HG03103 (cell line): ENCODE measurements around the gene DAZL.

Source experiments
- ATAC-seq: cut with Tn5 transposase; IDR thresholded peaks from one replicate; pipeline ENCODE4 v1.9.1; 2021; ENCODE audit warnings: low read depth; ENCODE audit not compliant: unreplicated experiment

DAZL gene

GRCh38 chr3:16546186-16547010 lies 58.8 kb downstream of the DAZL start:
- no peak for ATAC-seq

- no peak for ATAC-seq
Measured at GRCh38 chr3:16545413-16546185, 59.6 kb downstream of the DAZL start.

- ATAC-seq, result no peak
Measured at GRCh38 chr3:16543242-16543864, 61.9 kb downstream of the DAZL start.

- no peak for ATAC-seq
Measured at GRCh38 chr3:16538507-16538906, 66.7 kb downstream of the DAZL start.

- no peak for ATAC-seq
Measured at GRCh38 chr3:16536996-16537395, 68.2 kb downstream of the DAZL start.
